Melanocyte of skin (primary cell): Measurements from ENCODE around the gene TMEM208. TPM values are rescaled to one million over a fixed set of nuclear protein-coding genes. Genes with fewer than 3 reads are reported as not detected.

Source experiments
- small RNA-seq, 2 donors: library from RNA; depleted of rRNA; stranded (forward); fragments of <200 nt; gene quantifications; one replicate each; pipeline ENCODE3, GENCODE V24; 2012
- total RNA-seq, 2 donors: library from RNA; depleted of rRNA; stranded (reverse); fragments of >200 nt; gene quantifications; 2 replicates each; pipeline ENCODE4 v1.2.3, GENCODE V29; 2012

The TMEM208 gene
- 10 to 100 TPM; 27.6 to 28.9 TPM for total RNA-seq

GRCh38 chr16:67226804-67227566 is at the start of gene TMEM208:
Gene TMEM208 (plus strand): TSS chr16:67227130. CDS start chr16:67227219, 89 bp downstream.

GRCh38 chr16:67183627-67184452 is 43.1 kb upstream of the TMEM208 start, which contains the start of gene MATCAP1:
Gene MATCAP1 (minus strand): TSS chr16:67183963. CDS start chr16:67180610, 3,353 bp downstream.

GRCh38 chr16:67190041-67190440 is 36.9 kb upstream of the TMEM208 start, which contains the start of gene EXOC3L1:
Gene EXOC3L1 (minus strand): TSS chr16:67190136. CDS start chr16:67189676, 460 bp downstream.

GRCh38 chr16:67191995-67192681 is 34.8 kb upstream of the TMEM208 start, which contains the start of gene E2F4:
Gene E2F4 (plus strand): TSS chr16:67192155. CDS start chr16:67192228, 73 bp downstream.

GRCh38 chr16:67199011-67199807 is 27.7 kb upstream of the TMEM208 start, which contains the start of gene ELMO3:
Gene ELMO3 (plus strand): TSS chr16:67199131. CDS start chr16:67199327, 196 bp downstream.

GRCh38 chr16:67247192-67248072 is 20.5 kb downstream of the TMEM208 start, which contains the start of gene FHOD1:
Gene FHOD1 (minus strand): TSS chr16:67247481. CDS start chr16:67247410, 71 bp downstream.

GRCh38 chr16:67248401-67249177 is 21.7 kb downstream of the TMEM208 start, which contains the start of gene SLC9A5:
Gene SLC9A5 (plus strand): TSS chr16:67248979. CDS start chr16:67249015, 36 bp downstream.

Small RNA genes within 50 kb of the gene (small RNA-seq; reads per million reads assigned to genes)
- 2.7 to 5.8 reads per million in 2 donors for gene MIR328

Other genes starting within 250 kb of the TMEM208 start
- gene CES4A, start 238.5 kb upstream of the TMEM208 start, total RNA-seq: 1 to 10 TPM in 1 of 2 donors, under 1 TPM in 1; 0.69 to 1.3 TPM
- gene CBFB, start 198.0 kb upstream of the TMEM208 start, total RNA-seq: 100 to 1,000 TPM in 1 of 2 donors, 10 to 100 TPM in 1; 81.2 to 118 TPM
- gene PHAF1, start 117.2 kb upstream of the TMEM208 start, total RNA-seq: 10 to 100 TPM; 16.5 to 17.3 TPM
- 10 to 100 TPM; 11.3 to 14.8 TPM for gene B3GNT9, start 76.1 kb upstream of the TMEM208 start, total RNA-seq
- gene TRADD, start 67.2 kb upstream of the TMEM208 start, total RNA-seq: 10 to 100 TPM; 23.1 to 24.0 TPM
- gene FBXL8, start 67.2 kb upstream of the TMEM208 start, total RNA-seq: 10 to 100 TPM; 11.3 to 13.8 TPM
- 10 to 100 TPM; 27.6 to 66.4 TPM for gene HSF4, start 62.4 kb upstream of the TMEM208 start, total RNA-seq
- 10 to 100 TPM; 11.7 to 13.3 TPM for gene NOL3, start 56.6 kb upstream of the TMEM208 start, total RNA-seq
- gene MATCAP1, start 43.2 kb upstream of the TMEM208 start, total RNA-seq: 10 to 100 TPM; 16.0 to 16.2 TPM
- not detected for gene EXOC3L1, start 37.0 kb upstream of the TMEM208 start, total RNA-seq
- gene E2F4, start 35.0 kb upstream of the TMEM208 start, total RNA-seq: 10 to 100 TPM; 54.0 to 81.6 TPM
- gene ELMO3, start 28.0 kb upstream of the TMEM208 start, total RNA-seq: under 1 TPM; under 0.01 to 0.33 TPM
- gene FHOD1, start 20.4 kb downstream of the TMEM208 start, total RNA-seq: 10 to 100 TPM; 12.0 to 32.3 TPM
- under 1 TPM; 0.67 to 0.69 TPM for gene SLC9A5, start 21.8 kb downstream of the TMEM208 start, total RNA-seq
- gene PLEKHG4, start 52.4 kb downstream of the TMEM208 start, total RNA-seq: 10 to 100 TPM in 1 of 2 donors, 1 to 10 TPM in 1; 8.7 to 23.1 TPM
- under 1 TPM in 1 of 2 donors, not detected in 1; 0.33 TPM for gene KCTD19, start 99.6 kb downstream of the TMEM208 start, total RNA-seq
- under 1 TPM in 1 of 2 donors, not detected in 1; 0.34 TPM for gene LRRC36, start 99.7 kb downstream of the TMEM208 start, total RNA-seq
- under 1 TPM in 1 of 2 donors, not detected in 1; under 0.01 TPM for gene TPPP3, start 166.4 kb downstream of the TMEM208 start, total RNA-seq
- 1 to 10 TPM; 5.0 to 10.0 TPM for gene ZDHHC1, start 189.3 kb downstream of the TMEM208 start, total RNA-seq
- under 1 TPM in 1 of 2 donors, not detected in 1; 0.33 TPM for gene HSD11B2, start 204.0 kb downstream of the TMEM208 start, total RNA-seq